Thymus (tissue), 11 donors: ENCODE results near the gene OTOG. TPM values are rescaled to one million over a fixed set of nuclear protein-coding genes. Genes with fewer than 3 reads are reported as not detected.

Experiments used
- DNase-seq, 9 donors: peaks; one replicate each; pipeline ENCODE4 v3.0.0-alpha.2; 2013; ENCODE audit warnings: low spot score in 9 of 9, low read depth in 6 of 9, missing footprints in 1 of 9
- H3K27ac ChIP-seq, 2 donors: one replicate each; pipeline ENCODE4 v1.5.1; 2013; ENCODE audit warnings: control low read depth in 1 of 2, low read depth in 1 of 2, low read length in 1 of 2, mild to moderate bottlenecking in 1 of 2, moderate library complexity in 1 of 2
- H3K27me3 ChIP-seq, 2 donors: one replicate each; pipeline ENCODE4 v1.5.1; 2013; ENCODE audit warnings: low read length in 1 of 2; ENCODE audit not compliant: control insufficient read depth in 2 of 2, insufficient read depth in 1 of 2
- H3K36me3 ChIP-seq, 2 donors: one replicate each; pipeline ENCODE4 v1.5.1; 2013; ENCODE audit warnings: low read length in 1 of 2, mild to moderate bottlenecking in 1 of 2, moderate library complexity in 1 of 2; ENCODE audit not compliant: control insufficient read depth in 2 of 2, insufficient read depth in 2 of 2
- H3K4me1 ChIP-seq, 2 donors: one replicate each; pipeline ENCODE4 v1.5.1; 2013; ENCODE audit warnings: low read length in 2 of 2; ENCODE audit not compliant: control insufficient read depth in 2 of 2, insufficient read depth in 2 of 2
- H3K4me3 ChIP-seq, 2 donors: one replicate each; pipeline ENCODE4 v1.5.1; 2013; ENCODE audit warnings: low read length in 2 of 2, control low read depth in 1 of 2, mild to moderate bottlenecking in 1 of 2
- H3K9me3 ChIP-seq, 2 donors: one replicate each; pipeline ENCODE4 v1.5.1; 2013; ENCODE audit warnings: low read length in 1 of 2, mild to moderate bottlenecking in 1 of 2; ENCODE audit not compliant: control insufficient read depth in 2 of 2, insufficient read depth in 1 of 2
- WGBS: extraction: QIAGEN DNeasy Blood & Tissue Kit; methylation state at CpG from one replicate; pipeline ENCODE4 v1.1.7; 2013; 5-methylcytosine and 5-hydroxymethylcytosine counted together
- polyA plus RNA-seq: library from polyadenylated mRNA; stranded (reverse); fragments of 200-250 nt; gene quantifications from one replicate; pipeline ENCODE4 v1.2.3, GENCODE V29; 2013
- total RNA-seq: library from RNA; stranded (reverse); fragments of 120-200 nt; gene quantifications from one replicate; pipeline ENCODE4 v1.2.4, GENCODE V29; 2013
- donor health status: healthy.

OTOG gene
- total and polyA plus RNA-seq, 2 donors = 0.05 to 0.09 TPM

GRCh38 chr11:17634776-17635550 lies 87.9 kb downstream of the OTOG start:
- Histone ChIP-seq H3K9me3 (no peaks in the 10 kb centered on the region), H3K4me3 (no peak overlapping the region), H3K36me3 (no peaks in the 10 kb centered on the region), H3K27me3 (no peaks in the 10 kb centered on the region), H3K4me1 (no peaks in the 10 kb centered on the region), H3K27ac (no peak overlapping the region)
- no peak for DNase-seq
- WGBS = 86% methylated on average over 25 of the region's 25 CpGs

GRCh38 chr11:17635551-17635938 lies 88.5 kb downstream of the OTOG start:
- Histone ChIP-seq H3K27me3 (no peaks in the 10 kb centered on the region), H3K36me3 (no peaks in the 10 kb centered on the region), H3K4me3 (no peak overlapping the region), H3K27ac (no peak overlapping the region), H3K9me3 (no peaks in the 10 kb centered on the region), H3K4me1 (no peaks in the 10 kb centered on the region)
- WGBS = 90% methylated on average over 9 of the region's 9 CpGs
- no peak for DNase-seq

- Histone ChIP-seq H3K36me3 (no peaks in the 10 kb centered on the region), H3K4me3 (no peak overlapping the region), H3K9me3 (no peaks in the 10 kb centered on the region), H3K4me1 (no peaks in the 10 kb centered on the region), H3K27ac (no peak overlapping the region), H3K27me3 (no peaks in the 10 kb centered on the region)
- WGBS = 92% methylated on average over 5 of the region's 5 CpGs
- no peak for DNase-seq
Observed at GRCh38 chr11:17636721-17637120, 89.7 kb downstream of the OTOG start.

GRCh38 chr11:17637901-17638300 lies 90.8 kb downstream of the OTOG start:
- Histone ChIP-seq H3K27ac (no peak overlapping the region), H3K4me3 (no peak overlapping the region), H3K36me3 (no peaks in the 10 kb centered on the region), H3K4me1 (no peaks in the 10 kb centered on the region), H3K27me3 (no peaks in the 10 kb centered on the region), H3K9me3 (no peaks in the 10 kb centered on the region)
- 79% methylated on average over 4 of the region's 4 CpGs for WGBS
- no peak for DNase-seq

GRCh38 chr11:17638311-17638710 lies 91.3 kb downstream of the OTOG start:
- Histone ChIP-seq H3K9me3 (no peaks in the 10 kb centered on the region), H3K36me3 (no peaks in the 10 kb centered on the region), H3K27me3 (no peaks in the 10 kb centered on the region), H3K27ac (no peak overlapping the region), H3K4me1 (no peaks in the 10 kb centered on the region), H3K4me3 (no peak overlapping the region)
- DNase-seq = no peak
- WGBS = 90% methylated on average over 9 of the region's 9 CpGs

GRCh38 chr11:17639091-17639490 lies 92.0 kb downstream of the OTOG start:
- WGBS = 91% methylated on average over 4 of the region's 4 CpGs
- DNase-seq = no peak

GRCh38 chr11:17639781-17640180 lies 92.7 kb downstream of the OTOG start:
- 95% methylated on average over 2 of the region's 2 CpGs for WGBS
- Histone ChIP-seq H3K27me3 (no peaks in the 10 kb centered on the region), H3K36me3 (no peaks in the 10 kb centered on the region), H3K4me1 (no peaks in the 10 kb centered on the region), H3K9me3 (no peaks in the 10 kb centered on the region), H3K27ac (no peak overlapping the region), H3K4me3 (no peak overlapping the region)
- no peak for DNase-seq

More at GRCh38 chr11:17639091-17639490, 92.0 kb downstream of the OTOG start:
- no peaks in the 10 kb centered on the region for H3K36me3 ChIP-seq
- H3K27ac ChIP-seq = no peak overlapping the region
- no peaks in the 10 kb centered on the region for H3K27me3 ChIP-seq
- no peak overlapping the region for H3K4me3 ChIP-seq
- no peaks in the 10 kb centered on the region for H3K9me3 ChIP-seq
- H3K4me1 ChIP-seq = no peaks in the 10 kb centered on the region

- DNase-seq = no peak
- 85% methylated on average over 19 of the region's 19 CpGs for WGBS
- no peaks in the 10 kb centered on the region for H3K27me3 ChIP-seq
- no peaks in the 10 kb centered on the region for H3K4me1 ChIP-seq
- no peaks in the 10 kb centered on the region for H3K36me3 ChIP-seq
- H3K9me3 ChIP-seq = no peaks in the 10 kb centered on the region
- no peak overlapping the region for H3K4me3 ChIP-seq
- no peak overlapping the region for H3K27ac ChIP-seq
Observed at GRCh38 chr11:17640493-17641164, 93.6 kb downstream of the OTOG start.

GRCh38 chr11:17641792-17642350 lies 94.8 kb downstream of the OTOG start:
- WGBS = 96% methylated on average over 17 of the region's 17 CpGs
- Histone ChIP-seq H3K4me3 (no peak overlapping the region), H3K9me3 (no peaks in the 10 kb centered on the region), H3K27me3 (no peaks in the 10 kb centered on the region), H3K36me3 (no peaks in the 10 kb centered on the region), H3K4me1 (no peaks in the 10 kb centered on the region), H3K27ac (no peak overlapping the region)
- DNase-seq = no peak
